GM21447 (cell line): ENCODE measurements around the gene CD99.
"Not testable (repeated sequence)": the region's sequence is repeated elsewhere in the genome, so short reads cannot be mapped to it uniquely, and the experiment has no call there.

Experiments used
- ATAC-seq: cut with Tn5 transposase; IDR thresholded peaks from one replicate; pipeline ENCODE4 v1.9.1; 2021; ENCODE audit not compliant: unreplicated experiment

Gene CD99

DNA sequence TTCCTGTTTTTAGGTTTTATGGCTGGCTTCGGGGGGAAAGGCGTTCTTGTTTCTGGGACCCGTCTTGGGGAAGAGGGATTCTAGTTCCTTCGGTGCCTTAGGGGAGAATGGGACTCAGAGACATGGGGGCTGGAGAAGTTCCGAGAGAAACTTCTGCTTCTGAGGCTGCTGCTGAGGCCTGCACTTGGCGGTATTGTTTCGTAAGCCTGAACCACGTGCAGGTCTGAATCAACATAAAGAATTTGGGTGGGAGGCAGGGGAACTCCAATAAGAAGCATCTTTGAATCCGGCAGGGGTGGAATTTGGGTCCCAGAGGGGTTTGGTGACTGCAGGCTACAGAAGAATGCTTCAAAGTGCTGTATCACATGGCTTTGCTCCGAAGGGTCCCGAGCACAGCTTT is 75.8 kb downstream of the CD99 start:
- ATAC-seq = no peak

DNA sequence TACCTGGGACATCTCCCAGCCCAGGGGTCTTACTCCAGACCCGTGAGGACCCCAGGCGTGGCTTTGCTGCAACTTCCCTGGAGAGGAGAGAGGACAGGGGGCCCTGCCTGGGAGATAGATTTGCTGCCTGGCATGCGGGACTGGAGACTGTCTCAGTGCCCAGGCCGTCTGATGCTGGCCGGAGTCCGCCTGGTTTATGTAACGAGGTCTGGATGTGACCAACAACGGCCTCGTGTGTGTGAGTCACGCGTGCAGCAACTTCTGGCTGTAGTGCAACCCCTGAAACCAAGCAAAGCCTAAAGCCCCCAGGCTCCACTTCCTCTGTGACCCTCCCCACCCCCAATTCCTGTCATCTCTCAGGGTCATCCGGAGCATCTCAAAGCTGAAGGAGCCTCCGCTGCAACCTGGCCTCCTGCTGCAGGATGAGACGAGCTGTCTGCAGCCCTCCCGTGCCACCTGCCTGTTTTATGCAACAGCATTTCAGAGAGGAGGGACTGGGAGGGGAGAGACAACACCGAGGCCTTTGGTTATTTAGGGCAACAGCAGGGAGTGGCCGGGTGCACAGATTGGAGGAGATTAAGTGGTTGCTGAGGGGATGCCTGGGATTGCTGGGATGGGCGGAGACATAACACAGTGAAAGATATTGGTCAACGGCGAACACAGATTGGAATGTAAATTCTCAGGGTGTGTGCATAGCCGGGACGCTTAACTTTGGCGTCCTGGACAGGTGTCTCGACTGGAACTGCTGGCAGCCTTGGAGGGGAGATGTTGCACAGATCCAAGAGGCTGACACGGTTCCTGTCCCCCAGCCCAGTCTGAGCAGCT is 76.7 kb downstream of the CD99 start:
- ATAC-seq = no peak

DNA sequence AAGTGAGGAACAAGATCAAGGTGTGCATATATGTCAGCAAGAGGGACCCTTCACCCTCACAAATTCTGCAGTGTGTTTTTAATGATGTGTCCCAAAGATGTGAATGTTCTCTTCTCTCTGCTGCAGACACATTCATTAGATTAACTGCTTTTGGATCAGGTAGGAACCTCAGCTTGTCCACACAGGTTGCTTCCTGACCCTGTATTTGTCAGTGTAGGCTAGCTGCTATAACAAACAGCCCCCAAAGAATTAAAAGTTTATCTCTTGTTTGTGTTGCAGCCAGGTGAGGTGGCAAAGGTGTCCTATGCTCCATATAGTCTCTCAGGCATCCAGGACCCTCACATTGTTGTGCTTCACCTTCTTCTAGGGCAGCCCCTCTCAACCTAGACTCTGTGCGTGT is 78.5 kb downstream of the CD99 start:
- ATAC-seq = no peak

DNA sequence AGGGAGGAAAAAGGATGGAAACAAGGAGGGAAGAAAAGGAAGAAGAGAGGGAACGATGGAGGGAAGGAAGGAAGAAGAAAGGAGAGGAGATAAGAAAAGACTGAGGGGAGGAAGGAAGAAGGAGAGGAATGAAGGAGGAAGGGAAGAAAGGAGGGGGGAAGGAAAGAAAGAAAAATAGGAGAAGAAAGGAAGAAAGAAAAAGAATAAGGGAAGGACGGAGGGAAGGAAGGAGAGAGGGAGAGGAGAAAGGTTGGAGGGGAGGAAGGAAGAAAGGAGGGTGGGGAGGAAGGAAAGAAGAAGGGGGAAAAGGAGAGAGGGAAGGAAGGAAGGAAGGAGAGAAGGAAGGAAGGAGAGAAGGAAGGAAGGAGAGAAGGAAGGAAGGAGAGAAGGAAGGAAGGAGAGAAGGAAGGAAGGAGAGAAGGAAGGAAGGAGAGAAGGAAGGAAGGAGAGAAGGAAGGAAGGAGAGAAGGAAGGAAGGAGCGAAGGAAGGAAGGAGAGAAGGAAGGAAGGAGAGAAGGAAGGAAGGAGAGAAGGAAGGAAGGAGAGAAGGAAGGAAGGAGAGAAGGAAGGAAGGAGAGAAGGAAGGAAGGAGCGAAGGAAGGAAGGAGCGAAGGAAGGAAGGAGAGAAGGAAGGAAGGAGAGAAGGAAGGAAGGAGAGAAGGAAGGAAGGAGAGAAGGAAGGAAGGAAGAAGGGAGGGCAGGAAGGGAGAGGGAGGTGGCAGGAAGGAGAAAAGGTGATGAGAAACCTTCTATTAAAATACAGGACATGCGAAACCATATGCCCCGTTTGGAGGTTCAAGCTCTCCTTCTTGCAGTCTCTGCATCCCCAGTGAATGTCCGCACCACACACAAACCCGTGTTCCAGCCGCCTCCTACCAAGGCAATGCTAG is 82.3 kb downstream of the CD99 start:
- ATAC-seq = not testable (repeated sequence)

DNA sequence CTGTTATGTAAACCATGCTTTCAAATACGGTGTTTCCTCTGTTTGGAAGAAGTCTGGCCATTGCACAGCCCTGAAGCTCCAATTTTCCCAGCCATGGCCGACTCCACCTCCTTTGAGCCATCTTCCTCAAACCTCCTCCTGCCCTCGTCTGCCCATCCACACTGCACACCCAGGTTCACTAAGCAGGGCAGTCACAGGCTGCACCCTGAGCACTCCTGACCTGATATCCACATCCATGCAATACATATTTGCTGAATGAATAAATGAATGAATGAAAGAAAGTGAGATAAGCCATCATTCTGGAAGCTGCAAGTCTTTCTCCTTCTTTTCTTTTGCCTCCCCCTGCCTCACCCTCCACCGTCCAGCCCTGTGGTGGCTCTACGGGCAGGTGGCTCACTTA is 83.0 kb downstream of the CD99 start:
- no peak for ATAC-seq

DNA sequence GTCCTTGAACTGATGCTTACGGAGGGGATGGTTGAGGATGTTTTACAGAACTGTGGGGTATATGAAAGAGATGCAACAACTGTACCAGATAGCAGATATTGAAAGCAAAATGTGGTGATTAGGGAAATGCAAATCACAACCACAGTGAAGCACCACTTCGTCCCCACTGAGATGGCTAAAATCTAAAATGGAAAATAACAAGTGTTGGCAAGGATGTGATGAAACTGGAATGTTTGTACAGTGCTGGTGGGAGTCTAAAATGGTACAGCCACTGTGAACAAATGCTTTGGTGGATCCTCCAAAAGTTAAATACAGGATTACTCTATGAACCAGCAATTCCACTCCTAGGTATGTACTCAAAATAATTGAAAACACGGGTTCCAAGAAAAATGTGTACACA is 83.7 kb downstream of the CD99 start:
- ATAC-seq = no peak

DNA sequence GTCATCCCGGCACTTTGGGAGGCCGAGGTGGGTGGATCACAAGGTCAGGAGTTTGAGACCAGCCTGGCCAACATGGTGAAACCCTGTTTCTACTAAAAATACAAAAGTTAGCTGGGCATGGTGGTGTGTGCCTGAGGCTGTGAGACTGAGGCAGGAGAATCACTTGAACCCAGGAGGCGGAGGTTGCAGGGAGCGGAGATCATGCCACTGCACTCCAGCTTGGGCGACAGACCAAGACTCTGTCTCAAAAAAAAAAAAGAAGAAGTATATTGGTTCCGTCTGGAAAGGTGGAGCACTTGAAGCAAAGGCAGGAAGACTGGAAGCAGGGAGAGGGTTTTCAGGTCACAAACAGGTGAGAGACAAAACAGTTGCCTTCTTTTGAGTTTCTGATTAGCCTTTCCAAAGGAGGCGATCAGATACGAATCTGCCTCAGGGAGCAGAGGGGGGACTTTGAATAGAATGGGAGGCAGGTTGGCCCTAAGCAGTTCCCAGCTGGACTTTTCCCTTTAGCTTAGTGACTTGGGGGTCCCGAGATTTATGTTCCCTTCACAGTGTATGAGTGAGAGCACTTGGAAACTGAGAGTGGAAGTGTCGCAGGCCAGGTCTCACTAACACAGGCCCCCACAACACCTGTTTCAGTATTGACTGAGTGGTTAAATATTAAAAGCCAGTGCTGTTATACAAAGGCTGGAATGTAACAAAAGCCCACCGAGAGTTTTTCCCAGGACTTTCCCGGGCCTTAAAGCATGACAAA is 89.6 kb downstream of the CD99 start:
- peak; percentile 67 for ATAC-seq

DNA sequence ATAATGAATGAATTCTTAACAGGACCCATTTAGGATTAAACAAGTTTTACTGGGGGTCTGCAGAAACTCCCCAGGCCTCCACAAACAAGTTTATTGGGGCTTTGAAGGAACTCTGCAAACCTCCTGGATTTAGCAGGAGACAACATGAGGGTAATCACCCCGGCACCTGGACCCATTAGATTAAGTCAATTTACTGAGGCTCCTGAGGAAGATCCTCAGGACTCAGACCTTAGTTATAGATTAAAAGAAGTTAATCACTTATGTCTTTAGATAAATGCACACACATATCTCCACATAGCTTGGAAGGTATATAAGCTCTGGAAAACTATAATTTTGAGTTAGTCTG is 90.1 kb downstream of the CD99 start:
- no peak for ATAC-seq

DNA sequence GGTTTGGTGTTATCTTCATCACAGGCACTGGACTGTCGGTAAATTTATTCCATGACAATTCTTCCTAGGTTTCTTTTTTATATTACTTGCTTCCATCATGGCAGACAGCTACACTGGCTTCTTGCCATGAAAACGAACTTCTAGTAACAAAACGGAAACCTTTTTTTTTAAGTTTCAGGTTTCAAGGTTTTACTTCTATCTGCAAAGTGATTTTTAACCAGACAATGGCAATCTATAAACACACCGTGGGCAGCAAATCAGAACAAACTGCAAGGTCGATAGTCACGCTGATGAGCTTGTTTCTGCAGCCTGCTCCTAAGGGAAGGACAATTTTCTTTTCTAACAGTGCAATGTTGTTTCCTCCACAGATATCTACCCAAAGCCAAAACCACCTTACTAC is 90.6 kb downstream of the CD99 start:
- ATAC-seq = no peak

DNA sequence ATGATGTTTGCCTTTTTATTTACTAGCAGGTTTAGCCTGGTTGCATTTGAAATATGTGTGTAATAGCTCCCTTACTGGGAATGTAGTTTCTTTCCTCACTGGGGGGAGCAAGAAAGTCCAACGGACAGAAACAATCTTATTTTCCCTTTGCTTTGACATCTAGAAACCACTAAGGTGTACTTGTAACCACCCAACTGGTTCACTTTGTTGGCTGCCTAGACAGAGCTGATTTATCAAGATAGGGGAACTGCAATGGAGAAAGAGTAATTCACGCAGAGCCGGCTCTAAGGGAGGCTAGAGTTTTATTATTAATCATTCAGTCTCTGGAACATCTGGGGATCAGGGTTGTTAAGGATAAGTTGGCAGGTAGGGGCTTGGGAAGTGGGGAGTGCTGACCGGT is 91.1 kb downstream of the CD99 start:
- ATAC-seq = no peak

DNA sequence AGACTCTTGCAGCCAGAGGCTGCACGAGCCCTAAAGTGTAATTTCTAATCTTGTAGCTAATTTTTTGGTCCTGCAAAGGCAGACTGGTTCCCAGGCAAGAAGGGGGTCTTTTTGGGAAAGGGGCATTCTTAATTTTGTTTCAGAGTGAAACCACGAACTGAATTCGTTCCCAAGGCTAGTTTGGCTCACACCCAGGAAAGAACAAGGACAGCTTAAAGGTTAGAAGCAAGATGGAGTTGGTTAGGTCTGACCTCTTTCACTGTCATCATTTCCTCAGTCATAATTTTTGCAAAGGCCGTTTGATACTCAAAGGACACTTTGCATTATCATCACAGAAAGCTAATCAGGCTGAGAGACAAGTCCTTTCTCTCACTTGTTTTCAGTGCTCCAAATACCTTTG is 91.7 kb downstream of the CD99 start:
- ATAC-seq = no peak

DNA sequence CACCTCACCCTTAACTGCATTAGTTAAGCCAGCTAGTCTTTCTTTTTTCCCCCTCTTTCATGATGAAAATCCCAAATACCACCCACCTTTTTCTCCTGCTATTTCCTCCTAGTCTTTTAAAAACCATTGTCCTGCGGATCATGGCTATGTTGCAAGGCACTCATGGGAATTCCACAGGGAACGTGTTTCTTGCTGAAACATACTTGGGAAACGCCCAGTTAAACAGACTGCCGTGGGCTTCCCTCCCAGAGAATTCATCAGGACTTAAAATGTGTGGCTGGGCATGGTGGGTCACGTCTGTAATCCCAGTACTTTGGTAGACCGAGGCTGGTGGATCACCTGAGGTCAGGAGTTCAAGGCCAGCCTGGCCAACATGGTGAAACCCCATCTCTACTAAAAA is 92.9 kb downstream of the CD99 start:
- no peak for ATAC-seq

DNA sequence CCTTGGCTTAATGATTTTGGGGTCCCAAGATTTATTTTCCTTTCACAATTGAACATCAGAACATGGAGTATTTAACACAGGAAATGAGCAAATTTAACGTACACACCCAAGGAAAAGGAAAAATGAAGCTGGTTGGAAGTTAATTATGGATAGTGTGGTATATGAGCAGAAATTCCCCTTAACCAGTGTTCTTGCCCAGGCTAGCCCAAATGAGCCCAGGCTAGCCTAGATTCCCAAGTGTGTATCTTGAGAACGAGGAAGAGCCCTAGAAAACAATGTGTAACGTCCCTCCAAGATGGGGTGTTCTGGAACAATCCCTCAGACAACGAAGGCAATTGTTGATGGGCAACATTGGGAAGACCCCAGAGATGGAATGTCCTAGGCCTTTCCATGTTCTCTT is 94.4 kb downstream of the CD99 start:
- no peak for ATAC-seq

DNA sequence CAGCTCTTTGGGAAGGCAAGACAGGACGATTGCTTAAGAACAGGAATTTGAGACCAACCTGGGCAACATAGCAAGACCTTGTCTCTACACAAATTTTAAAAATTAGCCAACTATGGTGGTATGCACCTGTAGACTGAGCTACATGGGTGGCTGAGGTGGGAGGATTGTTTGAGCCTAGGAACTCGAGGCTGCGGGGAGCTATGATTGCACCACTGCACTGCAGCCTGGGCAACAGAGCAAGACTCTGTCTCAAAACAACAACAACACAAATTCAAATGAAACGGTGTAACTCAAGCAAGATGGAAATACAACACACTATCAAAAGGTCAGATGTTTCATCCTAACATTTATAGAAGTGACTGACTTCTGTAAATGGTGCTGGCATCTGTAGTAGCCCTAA is 97.9 kb downstream of the CD99 start:
- ATAC-seq = no peak

DNA sequence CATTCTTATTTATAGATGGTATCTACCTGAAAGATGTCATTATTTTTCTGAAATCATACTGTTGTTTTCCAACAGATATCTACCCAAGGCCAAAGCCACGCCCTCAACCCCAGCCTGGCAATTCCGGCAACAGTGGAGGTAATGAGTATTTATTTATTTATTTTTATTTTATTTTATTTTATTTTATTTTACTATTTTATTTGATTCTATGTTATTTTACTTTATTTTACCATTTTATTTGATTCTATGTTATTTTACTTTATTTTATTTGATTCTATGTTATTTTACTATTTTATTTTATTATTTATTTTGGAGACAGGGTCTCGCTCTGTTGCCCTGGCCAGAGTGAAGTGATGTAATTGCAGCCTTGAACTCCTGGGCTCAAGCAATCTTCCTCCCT is 98.5 kb downstream of the CD99 start:
- no peak for ATAC-seq
